Measurements from ENCODE around the gene FOXP1.

- TF ChIP-seq SPI1 (IDR thresholded peaks at IDR 0.05; ENCODE audit: low read depth, low read length) (no peak), POLR2A (IDR thresholded peaks at IDR 0.05; ENCODE audit: low read depth, low read length) (no peak), POLR2AphosphoS5 (IDR thresholded peaks at IDR 0.05; ENCODE audit: low read depth, low read length) (no peak), PAX5 (IDR thresholded peaks at IDR 0.05; ENCODE audit: insufficient read depth, low read length, severe bottlenecking) (no peak), TAF1 (IDR thresholded peaks at IDR 0.05; ENCODE audit: low read depth, low read length) (no peak)
These were observed 92.8 kb downstream of the FOXP1 start for GRCh38 chr3:71490692-71491091.
